HL-60 (cell line): ENCODE results near the gene PCSK9.

ENCODE experiments used
- CTCF ChIP-seq: IDR thresholded peaks from one replicate; pipeline ENCODE4 v1.5.1; 2011; ENCODE audit warnings: low read length, control low read depth, inconsistent platforms; ENCODE audit not compliant: insufficient read depth
- POLR2AphosphoS5 ChIP-seq: IDR thresholded peaks from 2 replicates; pipeline ENCODE4 v1.6.1; 2012; ENCODE audit warnings: low read depth
- TF ChIP-seq, protein P1 (sequence below): IDR thresholded peaks from 2 replicates; pipeline ENCODE4 v1.6.1; 2012; ENCODE audit warnings: low read depth; ENCODE audit not compliant: insufficient replicate concordance

DNA sequence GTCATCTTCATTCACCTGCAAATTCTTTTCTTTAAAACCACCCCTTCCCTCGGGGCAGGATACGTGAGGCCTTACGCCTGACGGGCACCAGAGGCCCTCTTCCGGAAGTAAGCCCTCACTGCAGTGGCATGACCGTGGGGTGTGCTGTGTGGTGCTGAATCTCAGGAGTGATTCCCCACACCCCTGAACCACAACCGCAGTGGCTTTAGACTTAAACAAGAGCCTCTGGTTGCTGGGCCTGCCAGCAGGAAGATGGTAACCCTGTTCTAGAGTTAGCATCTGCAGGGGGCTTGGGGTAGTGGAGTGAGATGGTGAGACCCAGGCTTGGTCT, 28.5 kb upstream of the PCSK9 start:
- TF ChIP-seq CTCF (no peak), POLR2AphosphoS5 (no peak)
- TF ChIP-seq, protein P1, sequence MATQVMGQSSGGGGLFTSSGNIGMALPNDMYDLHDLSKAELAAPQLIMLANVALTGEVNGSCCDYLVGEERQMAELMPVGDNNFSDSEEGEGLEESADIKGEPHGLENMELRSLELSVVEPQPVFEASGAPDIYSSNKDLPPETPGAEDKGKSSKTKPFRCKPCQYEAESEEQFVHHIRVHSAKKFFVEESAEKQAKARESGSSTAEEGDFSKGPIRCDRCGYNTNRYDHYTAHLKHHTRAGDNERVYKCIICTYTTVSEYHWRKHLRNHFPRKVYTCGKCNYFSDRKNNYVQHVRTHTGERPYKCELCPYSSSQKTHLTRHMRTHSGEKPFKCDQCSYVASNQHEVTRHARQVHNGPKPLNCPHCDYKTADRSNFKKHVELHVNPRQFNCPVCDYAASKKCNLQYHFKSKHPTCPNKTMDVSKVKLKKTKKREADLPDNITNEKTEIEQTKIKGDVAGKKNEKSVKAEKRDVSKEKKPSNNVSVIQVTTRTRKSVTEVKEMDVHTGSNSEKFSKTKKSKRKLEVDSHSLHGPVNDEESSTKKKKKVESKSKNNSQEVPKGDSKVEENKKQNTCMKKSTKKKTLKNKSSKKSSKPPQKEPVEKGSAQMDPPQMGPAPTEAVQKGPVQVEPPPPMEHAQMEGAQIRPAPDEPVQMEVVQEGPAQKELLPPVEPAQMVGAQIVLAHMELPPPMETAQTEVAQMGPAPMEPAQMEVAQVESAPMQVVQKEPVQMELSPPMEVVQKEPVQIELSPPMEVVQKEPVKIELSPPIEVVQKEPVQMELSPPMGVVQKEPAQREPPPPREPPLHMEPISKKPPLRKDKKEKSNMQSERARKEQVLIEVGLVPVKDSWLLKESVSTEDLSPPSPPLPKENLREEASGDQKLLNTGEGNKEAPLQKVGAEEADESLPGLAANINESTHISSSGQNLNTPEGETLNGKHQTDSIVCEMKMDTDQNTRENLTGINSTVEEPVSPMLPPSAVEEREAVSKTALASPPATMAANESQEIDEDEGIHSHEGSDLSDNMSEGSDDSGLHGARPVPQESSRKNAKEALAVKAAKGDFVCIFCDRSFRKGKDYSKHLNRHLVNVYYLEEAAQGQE = no peak
